ENCODE results near the gene FAM110D. TPM values are rescaled to one million over a fixed set of nuclear protein-coding genes. Genes with fewer than 3 reads are reported as not detected.

FAM110D gene
- 0.59 TPM for polyA plus RNA-seq (2013, experiment 1 of 2)
- polyA plus RNA-seq (2013, experiment 2 of 2), result 0.53 TPM

DNA sequence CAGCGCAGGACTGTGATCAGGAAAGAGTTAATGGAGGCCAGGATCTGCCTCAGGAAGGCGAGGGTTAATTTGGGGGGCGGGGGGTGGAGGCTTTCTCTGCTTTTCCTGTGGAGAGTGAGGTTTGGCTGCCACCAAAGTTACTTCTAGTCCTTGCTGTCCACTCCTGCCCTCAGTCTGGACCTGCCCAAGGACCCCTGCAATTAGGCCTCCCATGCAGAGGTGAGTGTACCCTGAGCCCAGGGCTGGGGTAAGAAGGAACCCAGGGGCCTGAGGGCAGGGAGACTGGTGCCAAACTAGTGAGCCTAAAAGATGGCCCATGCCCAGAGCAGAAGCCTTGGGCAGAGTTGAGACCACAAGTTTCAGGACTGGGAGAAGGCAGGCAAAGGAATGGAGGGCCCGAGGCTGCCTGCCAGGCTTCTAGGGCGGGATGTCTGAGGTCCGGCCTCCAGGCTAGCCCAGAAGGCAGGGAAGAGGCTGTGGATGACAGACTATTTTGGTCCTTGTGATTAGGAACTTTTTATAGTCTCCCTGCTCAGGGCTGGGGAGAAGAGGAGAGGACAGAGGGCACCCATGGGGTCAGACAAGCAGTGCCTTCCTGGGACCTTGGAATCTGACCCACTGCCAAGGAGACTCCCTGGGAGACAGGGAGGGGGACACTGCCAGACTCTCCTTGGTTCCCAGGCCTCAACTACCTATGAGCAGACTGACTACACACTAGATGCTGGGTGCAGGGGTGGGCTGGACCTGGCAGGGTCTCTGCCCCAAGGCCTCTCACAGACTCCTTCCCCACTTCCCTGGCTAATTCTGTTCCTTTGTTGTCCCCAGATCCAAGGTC lies at the start of gene FAM110D:
TSS of gene FAM110D (plus strand) at position 172 of the 835 bp plus-strand sequence. CDS start 2,213 bp downstream, outside the sequence.
- Histone ChIP-seq H3K4ac (ENCODE audit: low read depth, low read length) (peak within 1 kb of the TSS; percentile 74), H2BK15ac (replicated peaks; ENCODE audit: low read depth) (peak within 1 kb of the TSS; percentile 29), H2BK120ac (ENCODE audit: low read depth, low read length) (peak within 1 kb of the TSS; percentile 19), H3K18ac (ENCODE audit: low read length) (peak within 1 kb of the TSS; percentile 76), H4K5ac (ENCODE audit: low read length) (no peak within 1 kb of the TSS), H3K79me1 (ENCODE audit: low read length) (no peaks in the 10 kb centered on the region), H3K36me3 (ENCODE audit: control insufficient read depth, insufficient read depth, low read length) (no peaks in the 10 kb centered on the region), H4K8ac (ENCODE audit: low read depth, low read length) (no peak within 1 kb of the TSS), H3K56ac (ENCODE audit: low read length) (peak within 1 kb of the TSS; percentile 85), H3K4me2 (ENCODE audit: low read length) (peak within 1 kb of the TSS; percentile 51), H3K27ac (ENCODE audit: low read depth, low read length) (no peak within 1 kb of the TSS), H2BK5ac (ENCODE audit: low read length) (peak within 1 kb of the TSS; percentile 83), H3K23ac (ENCODE audit: low read length) (peak within 1 kb of the TSS; percentile 66), H2AK5ac (ENCODE audit: low read length) (peak within 1 kb of the TSS; percentile 95), H3K79me2 (ENCODE audit: control insufficient read depth, insufficient read depth, low read length) (no peaks in the 10 kb centered on the region), H3K27me3 (ENCODE audit: insufficient read depth, low read length, poor library complexity) (peaks cover 6% of the 10 kb centered on the region), H3K4me3 (ENCODE audit: low read length) (no peak within 1 kb of the TSS), H3K9ac (ENCODE audit: low read length) (peak within 1 kb of the TSS; percentile 59), H3K4me1 (ENCODE audit: control insufficient read depth, low read depth, low read length) (peaks cover 32% of the 10 kb centered on the region)
- peak; percentile 65 for DNase-seq
- WGBS (ENCODE audit: extremely low coverage, insufficient coverage, low lambda C conversion rate), result no CpG with 5 or more reads among the region's 6 CpGs

DNA sequence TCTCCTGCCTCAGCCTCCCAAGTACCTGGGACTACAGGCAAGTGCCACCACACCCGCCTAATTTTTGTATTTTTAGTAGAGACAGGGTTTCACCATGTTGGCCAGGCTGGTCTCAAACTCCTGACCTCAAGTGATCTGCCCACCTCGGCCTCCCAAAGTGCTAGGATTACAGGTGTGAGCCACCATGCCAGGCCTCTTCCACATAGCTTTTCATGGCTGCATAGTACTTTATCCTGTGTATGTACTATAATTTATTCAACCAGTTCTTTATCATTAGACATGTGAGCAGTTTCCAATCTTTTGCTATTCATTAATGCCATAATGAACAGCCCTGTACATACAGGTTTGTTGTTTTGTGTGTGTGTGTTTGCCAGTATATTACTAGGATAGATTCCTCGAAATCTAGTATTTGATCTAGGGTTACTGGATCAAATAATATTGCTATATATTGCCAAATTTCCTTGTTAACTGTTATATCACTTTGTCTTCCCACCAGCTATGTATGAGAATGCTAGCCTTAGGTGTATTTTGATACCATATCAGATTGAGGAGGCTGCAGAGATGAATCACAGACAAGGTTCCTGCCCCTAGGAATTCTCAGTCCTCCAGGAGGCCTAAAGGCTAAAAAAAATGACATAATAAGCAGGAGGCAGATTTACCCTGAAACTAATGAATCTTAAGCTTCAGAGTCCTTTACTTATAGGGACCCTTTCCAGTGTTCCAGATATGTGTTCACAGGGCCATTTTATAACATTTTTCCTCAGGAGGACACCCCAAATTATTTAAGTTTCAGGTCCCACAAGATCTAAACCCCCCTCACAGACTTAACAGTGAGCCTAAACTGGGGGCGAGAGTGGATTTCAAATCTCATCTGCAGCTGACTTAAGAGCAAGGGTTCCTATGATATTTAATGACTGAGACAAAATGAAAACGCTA lies 49.4 kb upstream of the FAM110D start:
- Histone ChIP-seq H3K27ac (ENCODE audit: low read depth, low read length) (no peak overlapping the region), H3K4me3 (ENCODE audit: low read length) (no peak overlapping the region), H3K9ac (ENCODE audit: low read length) (no peak overlapping the region), H3K4ac (ENCODE audit: low read depth, low read length) (no peak overlapping the region), H2BK15ac (replicated peaks; ENCODE audit: low read depth) (no peak overlapping the region), H4K5ac (ENCODE audit: low read length) (no peak overlapping the region), H3K56ac (ENCODE audit: low read length) (no peak overlapping the region), H2AK5ac (ENCODE audit: low read length) (no peak overlapping the region), H2BK5ac (ENCODE audit: low read length) (no peak overlapping the region), H3K18ac (ENCODE audit: low read length) (no peak overlapping the region), H3K4me2 (ENCODE audit: low read length) (no peak overlapping the region), H3K79me2 (ENCODE audit: control insufficient read depth, insufficient read depth, low read length) (no peaks in the 10 kb centered on the region), H4K8ac (ENCODE audit: low read depth, low read length) (no peak overlapping the region), H2BK120ac (ENCODE audit: low read depth, low read length) (no peak overlapping the region), H3K4me1 (ENCODE audit: control insufficient read depth, low read depth, low read length) (peaks cover 6% of the 10 kb centered on the region), H3K23ac (ENCODE audit: low read length) (no peak overlapping the region), H3K36me3 (ENCODE audit: control insufficient read depth, insufficient read depth, low read length) (no peaks in the 10 kb centered on the region), H3K27me3 (ENCODE audit: insufficient read depth, low read length, poor library complexity) (no peaks in the 10 kb centered on the region), H3K79me1 (ENCODE audit: low read length) (no peaks in the 10 kb centered on the region)
- no CpG with 5 or more reads among the region's 5 CpGs for WGBS (ENCODE audit: extremely low coverage, insufficient coverage, low lambda C conversion rate)
- DNase-seq, result no peak

DNA sequence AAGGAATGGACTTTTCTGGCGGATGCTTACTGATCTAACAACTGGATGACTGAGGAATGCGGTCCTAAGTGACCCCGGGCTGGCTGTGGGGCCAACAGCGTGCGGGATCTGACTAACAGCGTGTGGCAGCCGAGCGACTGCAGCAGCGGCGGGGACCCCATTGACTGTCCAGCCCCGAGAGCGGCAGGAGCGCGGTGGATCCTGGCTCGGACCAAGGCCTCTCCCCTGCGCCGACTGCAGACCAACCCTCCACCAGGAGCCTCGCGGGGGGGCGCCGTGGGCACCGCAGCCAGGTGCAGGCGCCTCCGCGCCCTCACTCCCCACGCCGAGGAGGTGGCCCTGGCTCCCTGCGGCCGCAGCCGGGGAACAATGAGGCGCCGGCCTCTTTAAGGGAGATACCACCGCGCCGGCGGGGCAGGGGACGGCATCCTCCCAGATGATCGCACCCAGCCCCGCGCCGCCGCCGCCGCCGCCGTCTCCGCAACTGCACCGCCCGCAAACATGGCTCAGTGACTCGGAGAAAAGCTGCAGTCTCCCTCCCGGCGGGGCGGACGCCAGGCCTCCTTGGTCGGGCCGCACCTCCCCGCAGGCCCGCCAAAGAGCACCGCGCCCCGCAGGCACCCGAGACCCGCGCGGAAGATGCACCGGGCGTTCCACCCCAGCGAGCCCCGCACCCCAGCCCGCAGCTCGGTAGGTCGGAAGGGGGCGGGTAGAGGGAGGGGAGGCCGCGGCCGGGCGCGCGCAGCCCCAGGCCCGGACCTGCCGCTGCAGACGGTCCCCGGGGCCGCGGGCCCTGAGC lies 47.9 kb upstream of the FAM110D start:
- Histone ChIP-seq H3K18ac (ENCODE audit: low read length) (peak overlapping the region; percentile 52), H3K4me2 (ENCODE audit: low read length) (peak overlapping the region; percentile 91), H3K9ac (ENCODE audit: low read length) (peak overlapping the region; percentile 86), H3K4me1 (ENCODE audit: control insufficient read depth, low read depth, low read length) (peaks cover 6% of the 10 kb centered on the region), H3K4me3 (ENCODE audit: low read length) (peak overlapping the region; percentile 60), H2BK15ac (replicated peaks; ENCODE audit: low read depth) (no peak overlapping the region), H3K23ac (ENCODE audit: low read length) (no peak overlapping the region), H2BK5ac (ENCODE audit: low read length) (no peak overlapping the region), H3K27me3 (ENCODE audit: insufficient read depth, low read length, poor library complexity) (no peaks in the 10 kb centered on the region), H4K5ac (ENCODE audit: low read length) (no peak overlapping the region), H3K27ac (ENCODE audit: low read depth, low read length) (peak overlapping the region; percentile 94), H3K4ac (ENCODE audit: low read depth, low read length) (peak overlapping the region; percentile 92), H2BK120ac (ENCODE audit: low read depth, low read length) (peak overlapping the region; percentile 17), H3K79me2 (ENCODE audit: control insufficient read depth, insufficient read depth, low read length) (no peaks in the 10 kb centered on the region), H2AK5ac (ENCODE audit: low read length) (no peak overlapping the region), H3K79me1 (ENCODE audit: low read length) (no peaks in the 10 kb centered on the region), H3K36me3 (ENCODE audit: control insufficient read depth, insufficient read depth, low read length) (no peaks in the 10 kb centered on the region), H4K8ac (ENCODE audit: low read depth, low read length) (no peak overlapping the region), H3K56ac (ENCODE audit: low read length) (peak overlapping the region; percentile 94)
- no CpG with 5 or more reads among the region's 85 CpGs for WGBS (ENCODE audit: extremely low coverage, insufficient coverage, low lambda C conversion rate)
- DNase-seq, result peak; percentile 76

DNA sequence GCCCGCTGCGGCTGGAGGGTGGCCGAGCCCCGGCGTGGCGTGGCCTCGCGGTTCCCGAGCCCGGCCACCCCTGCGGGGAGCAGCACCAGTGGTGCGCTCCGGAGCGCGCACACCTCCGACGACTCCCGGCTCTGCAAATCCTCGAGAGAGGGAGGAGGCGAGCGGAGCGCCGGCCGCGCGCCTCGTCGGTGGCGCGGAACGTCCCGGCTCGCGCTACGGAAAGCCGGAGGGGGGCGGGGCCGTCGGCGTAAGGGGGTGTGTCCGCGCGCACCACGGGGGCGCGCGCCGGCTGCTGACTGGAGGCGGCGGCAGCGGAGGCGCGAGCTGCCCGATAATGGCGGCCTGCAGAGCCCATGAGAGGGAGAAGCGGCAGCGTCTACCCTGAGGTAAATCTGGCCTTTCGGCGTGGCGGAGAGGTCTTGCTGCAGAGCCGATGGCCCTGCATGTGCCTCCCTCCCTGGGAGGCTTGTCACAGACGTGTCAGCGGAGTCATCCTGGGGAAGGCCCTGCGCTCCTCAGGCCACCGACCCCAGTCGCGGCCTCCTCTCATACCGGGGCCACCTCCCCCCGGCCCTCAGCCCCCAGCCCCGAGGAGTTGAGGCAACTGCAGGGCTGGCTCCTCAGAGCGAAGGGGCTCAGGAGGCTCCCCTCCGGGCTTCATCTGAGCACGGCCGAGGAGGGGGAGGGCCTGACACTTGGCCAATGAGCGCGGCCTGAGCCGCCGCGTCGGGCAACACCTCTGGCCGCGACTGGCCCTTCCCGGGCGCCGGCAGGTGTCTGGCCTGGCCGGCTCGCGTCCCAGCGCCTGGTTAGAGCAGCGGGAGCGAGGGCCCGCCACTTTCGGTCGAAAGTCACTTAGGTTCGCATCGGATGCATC lies 47.1 kb upstream of the FAM110D start, which contains the start of gene PDIK1L:
TSS of gene PDIK1L (plus strand) at position 295 of the 877 bp plus-strand sequence. CDS start 2,485 bp downstream, outside the sequence.
- peak within 1 kb of the TSS; percentile 52 for H3K18ac ChIP-seq (ENCODE audit: low read length)
- H2BK5ac ChIP-seq (ENCODE audit: low read length), result peak within 1 kb of the TSS; percentile 71
- H3K4ac ChIP-seq (ENCODE audit: low read depth, low read length), result peak within 1 kb of the TSS; percentile 92
- H3K4me3 ChIP-seq (ENCODE audit: low read length), result peak within 1 kb of the TSS; percentile 83
- H3K36me3 ChIP-seq (ENCODE audit: control insufficient read depth, insufficient read depth, low read length), result no peaks in the 10 kb centered on the region
- H2BK15ac ChIP-seq (replicated peaks; ENCODE audit: low read depth), result no peak within 1 kb of the TSS
- peak; percentile 96 for DNase-seq
- no peaks in the 10 kb centered on the region for H3K27me3 ChIP-seq (ENCODE audit: insufficient read depth, low read length, poor library complexity)
- peak within 1 kb of the TSS; percentile 96 for H3K56ac ChIP-seq (ENCODE audit: low read length)
- H4K5ac ChIP-seq (ENCODE audit: low read length), result no peak within 1 kb of the TSS
- H3K79me2 ChIP-seq (ENCODE audit: control insufficient read depth, insufficient read depth, low read length), result no peaks in the 10 kb centered on the region
- peak within 1 kb of the TSS; percentile 99 for H3K4me2 ChIP-seq (ENCODE audit: low read length)
- H2BK120ac ChIP-seq (ENCODE audit: low read depth, low read length), result peak within 1 kb of the TSS; percentile 17
- WGBS (ENCODE audit: extremely low coverage, insufficient coverage, low lambda C conversion rate), result no CpG with 5 or more reads among the region's 96 CpGs
- H3K27ac ChIP-seq (ENCODE audit: low read depth, low read length), result peak within 1 kb of the TSS; percentile 94
- no peaks in the 10 kb centered on the region for H3K79me1 ChIP-seq (ENCODE audit: low read length)
- peak within 1 kb of the TSS; percentile 90 for H3K9ac ChIP-seq (ENCODE audit: low read length)
- no peak within 1 kb of the TSS for H2AK5ac ChIP-seq (ENCODE audit: low read length)
- no peak within 1 kb of the TSS for H4K8ac ChIP-seq (ENCODE audit: low read depth, low read length)
- H3K4me1 ChIP-seq (ENCODE audit: control insufficient read depth, low read depth, low read length), result peaks cover 6% of the 10 kb centered on the region
- H3K23ac ChIP-seq (ENCODE audit: low read length), result no peak within 1 kb of the TSS
